ENCODE results near the gene RER1.

Gene RER1

DNA sequence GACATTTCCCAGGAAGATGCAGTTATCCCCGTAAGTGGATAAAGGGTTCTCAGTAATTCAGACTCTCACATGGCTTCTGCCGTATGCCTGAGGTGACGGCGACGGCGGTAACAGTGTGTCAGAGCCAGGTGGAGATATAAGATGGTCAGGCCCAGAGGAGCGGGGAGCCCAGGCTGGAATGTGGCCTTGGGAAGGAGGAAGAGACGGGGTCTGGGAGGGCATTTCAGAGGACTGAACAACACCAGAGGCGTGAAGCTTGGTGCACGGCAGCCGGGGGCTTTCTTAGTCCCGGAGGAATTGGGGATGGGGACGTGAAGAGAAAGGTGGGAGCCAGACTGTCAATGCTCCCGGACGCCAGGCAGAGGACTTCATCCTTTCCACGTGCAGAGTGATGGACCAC is 1.0 kb downstream of the RER1 start:
- DNase-seq: no peak

DNA sequence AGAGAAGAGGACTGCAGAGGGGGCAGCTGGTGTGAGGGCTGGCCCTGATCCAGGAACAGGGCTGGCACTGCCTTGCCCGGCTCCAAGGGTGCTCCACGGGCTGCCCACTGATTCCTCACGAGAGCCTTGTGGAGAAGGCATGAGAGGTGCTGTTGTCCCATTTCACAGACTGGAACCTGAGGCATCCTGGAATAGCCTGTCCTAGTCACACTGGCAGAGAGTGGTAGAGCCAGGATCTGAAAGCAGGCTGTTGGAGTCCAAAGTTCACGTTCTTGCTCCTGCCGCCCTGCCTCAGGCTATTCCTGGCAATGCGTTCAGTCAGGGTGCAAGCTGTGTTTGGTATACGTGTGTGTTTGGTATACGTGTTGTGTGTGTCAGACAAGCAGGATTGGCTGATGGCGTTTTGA is 1.8 kb downstream of the RER1 start:
- DNase-seq: no peak

- no peak for DNase-seq
Observed at GRCh38 chr1:2394220-2394619, 2.6 kb downstream of the RER1 start.

DNA sequence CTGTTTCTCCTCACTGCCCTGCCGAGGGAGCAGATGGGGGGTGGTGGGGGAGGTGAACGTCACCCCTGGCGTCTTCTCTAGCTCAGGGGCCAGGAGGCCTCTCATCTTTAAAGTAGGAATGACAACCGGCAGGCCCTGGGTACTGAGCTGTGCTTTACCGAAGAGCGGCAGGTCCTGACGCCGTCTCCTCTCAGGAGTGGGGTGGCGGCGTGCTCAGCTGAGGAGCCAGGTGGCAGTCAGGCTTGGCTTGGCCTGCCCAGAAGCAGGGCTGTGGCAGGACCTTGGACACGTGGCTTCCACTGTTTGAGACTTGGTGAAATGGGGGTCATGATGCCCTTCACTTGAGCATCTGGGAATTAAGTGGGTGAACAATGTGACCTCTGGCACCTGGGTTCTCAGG is 3.1 kb downstream of the RER1 start:
- DNase-seq: no peak

DNA sequence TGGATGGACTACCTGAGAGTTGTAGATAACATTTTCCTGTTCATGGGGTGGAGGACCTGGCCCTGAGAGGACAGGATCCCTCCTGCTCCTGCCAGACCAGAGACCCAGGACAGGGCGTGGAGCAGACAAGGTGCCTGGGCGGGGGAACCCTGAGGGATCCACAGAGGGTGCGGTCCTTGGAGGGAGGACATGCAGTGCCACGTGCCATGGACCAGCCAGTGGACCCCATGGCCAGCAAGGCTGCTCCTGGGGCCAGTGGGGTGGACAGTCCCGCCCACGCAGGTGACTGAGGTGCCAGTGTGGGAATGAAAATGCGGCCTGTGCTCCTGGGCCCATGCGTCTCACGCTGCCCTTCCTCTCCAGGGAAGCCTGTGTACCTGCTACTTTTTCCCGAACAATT is 3.6 kb downstream of the RER1 start:
- DNase-seq: no peak

DNA sequence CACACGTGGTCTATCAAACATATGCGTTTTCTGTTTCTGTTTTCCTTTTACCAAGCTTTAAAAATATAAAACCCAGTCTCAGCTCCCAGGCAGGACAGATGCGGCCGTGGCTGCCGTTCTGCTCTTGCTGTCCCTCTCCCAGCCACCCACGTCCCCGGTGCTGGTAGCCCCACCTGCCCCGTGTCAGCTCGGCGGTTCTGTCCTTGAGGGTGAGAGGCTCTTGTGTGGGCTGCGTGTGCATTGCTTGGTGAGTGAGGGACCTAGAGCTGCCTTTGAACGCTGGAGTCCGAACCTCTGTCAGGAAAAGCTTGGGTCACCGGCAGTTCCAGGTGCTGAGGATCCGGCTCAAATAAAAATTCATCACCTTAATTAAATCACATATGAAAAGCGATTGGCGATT is 4.4 kb downstream of the RER1 start:
- DNase-seq: no peak

GRCh38 chr1:2396476-2396875 is 4.8 kb downstream of the RER1 start:
- DNase-seq: no peak

DNA sequence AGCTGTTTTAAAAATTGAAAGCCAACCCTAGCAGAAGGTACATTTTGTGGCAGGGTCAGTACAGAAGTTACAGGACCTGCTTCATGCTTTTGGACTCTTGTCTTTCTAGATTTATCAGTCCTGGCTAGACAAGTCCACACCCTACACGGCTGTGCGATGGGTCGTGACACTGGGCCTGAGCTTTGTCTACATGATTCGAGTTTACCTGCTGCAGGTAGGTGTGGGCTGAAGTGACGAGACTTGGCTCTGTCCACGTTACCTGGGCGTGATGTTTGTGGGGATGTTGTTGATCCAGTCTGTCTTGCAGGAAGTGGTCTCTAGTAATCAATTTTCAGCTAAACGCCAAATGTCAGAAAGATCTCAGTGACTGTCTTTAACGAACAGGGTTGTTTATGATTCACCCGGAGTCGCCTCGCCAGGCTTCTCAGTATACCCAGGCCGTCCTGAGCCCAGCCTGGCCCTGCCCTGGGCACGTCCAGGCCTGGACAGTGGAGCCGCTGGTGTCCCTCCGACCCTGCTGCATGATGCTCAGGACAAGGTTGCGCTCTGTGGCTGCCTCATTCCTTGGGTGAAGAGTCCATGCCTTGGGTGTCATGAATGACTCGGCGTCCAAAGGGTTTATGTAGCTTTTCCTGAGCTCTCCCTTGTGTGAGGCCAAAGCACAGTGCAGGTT is 5.5 kb downstream of the RER1 start:
- no peak for DNase-seq

DNA sequence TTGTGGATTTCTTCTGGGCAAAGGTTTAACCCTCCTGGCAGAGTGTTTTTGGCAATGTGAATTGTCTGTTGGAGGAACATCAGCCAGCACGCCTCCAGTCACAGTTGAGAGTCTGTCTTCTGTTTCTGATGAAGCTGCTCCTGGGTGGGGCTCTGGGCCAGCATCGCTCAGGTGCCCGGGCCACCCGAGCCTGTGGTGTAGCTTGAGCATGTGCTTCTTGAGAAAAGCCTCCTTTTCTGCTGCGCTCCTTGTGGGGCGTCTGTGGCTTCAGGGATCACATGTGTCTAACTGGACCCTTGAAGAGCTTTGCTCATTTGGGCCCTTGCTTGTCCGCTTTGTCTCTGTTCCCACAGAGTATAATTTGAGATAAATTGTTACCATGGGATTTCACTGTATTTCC is 7.2 kb downstream of the RER1 start:
- DNase-seq: no peak

DNA sequence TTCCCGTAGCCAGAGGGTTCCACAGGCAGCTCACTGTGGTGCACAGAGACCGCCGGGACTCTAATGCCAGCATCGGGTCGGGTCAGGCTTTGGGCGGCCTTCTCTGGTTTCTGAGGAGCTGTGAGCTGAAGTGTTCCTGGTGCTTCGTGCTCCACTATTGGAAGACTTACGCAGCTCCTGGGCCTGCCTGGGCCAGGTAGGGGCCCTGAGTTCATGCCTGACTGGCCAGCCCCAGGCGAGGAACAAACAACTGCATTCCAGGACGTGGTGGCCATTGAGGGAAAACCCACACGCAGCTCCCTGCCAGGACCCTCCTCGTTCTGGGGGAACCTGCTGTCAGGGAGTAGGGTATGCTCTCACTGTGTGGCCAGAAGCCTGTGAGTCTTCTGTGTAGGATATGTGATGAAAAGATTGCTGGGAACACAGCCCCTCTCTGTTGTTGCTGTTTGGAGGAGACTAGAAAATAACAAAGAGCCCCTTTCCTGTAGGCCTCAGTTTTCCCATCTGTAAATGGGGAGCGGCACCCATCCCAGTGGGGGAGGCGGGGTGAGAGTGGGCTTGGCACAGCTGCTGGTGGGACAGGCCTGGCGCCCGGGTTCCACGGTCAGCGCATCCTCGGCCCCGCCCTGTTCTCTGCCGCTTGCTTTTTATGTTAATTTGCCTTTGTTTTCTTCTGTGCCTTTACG is 8.4 kb downstream of the RER1 start:
- no peak for DNase-seq

DNA sequence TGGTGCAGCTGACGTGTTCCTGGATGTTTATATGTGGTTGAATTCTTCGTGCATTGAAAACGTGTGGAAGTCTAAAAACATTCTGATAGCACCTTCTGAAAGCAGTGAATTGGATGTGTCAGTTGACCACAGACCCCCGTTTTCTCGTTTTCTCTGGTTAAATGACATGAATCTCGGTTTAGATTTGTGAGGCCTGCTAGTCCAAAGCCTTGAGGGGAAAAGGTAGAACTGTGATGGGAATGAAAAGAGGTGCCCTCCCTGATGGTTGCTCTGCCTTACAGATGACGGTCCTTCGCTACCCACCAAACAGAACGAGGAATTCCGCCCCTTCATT is 8.9 kb downstream of the RER1 start:
- no peak for DNase-seq

- no peak for DNase-seq
Observed at GRCh38 chr1:2400950-2401649, 9.5 kb downstream of the RER1 start.

- DNase-seq: no peak
Observed at GRCh38 chr1:2402420-2402819, 10.8 kb downstream of the RER1 start.

GRCh38 chr1:2403273-2403672 is 11.6 kb downstream of the RER1 start:
- DNase-seq: no peak

DNA sequence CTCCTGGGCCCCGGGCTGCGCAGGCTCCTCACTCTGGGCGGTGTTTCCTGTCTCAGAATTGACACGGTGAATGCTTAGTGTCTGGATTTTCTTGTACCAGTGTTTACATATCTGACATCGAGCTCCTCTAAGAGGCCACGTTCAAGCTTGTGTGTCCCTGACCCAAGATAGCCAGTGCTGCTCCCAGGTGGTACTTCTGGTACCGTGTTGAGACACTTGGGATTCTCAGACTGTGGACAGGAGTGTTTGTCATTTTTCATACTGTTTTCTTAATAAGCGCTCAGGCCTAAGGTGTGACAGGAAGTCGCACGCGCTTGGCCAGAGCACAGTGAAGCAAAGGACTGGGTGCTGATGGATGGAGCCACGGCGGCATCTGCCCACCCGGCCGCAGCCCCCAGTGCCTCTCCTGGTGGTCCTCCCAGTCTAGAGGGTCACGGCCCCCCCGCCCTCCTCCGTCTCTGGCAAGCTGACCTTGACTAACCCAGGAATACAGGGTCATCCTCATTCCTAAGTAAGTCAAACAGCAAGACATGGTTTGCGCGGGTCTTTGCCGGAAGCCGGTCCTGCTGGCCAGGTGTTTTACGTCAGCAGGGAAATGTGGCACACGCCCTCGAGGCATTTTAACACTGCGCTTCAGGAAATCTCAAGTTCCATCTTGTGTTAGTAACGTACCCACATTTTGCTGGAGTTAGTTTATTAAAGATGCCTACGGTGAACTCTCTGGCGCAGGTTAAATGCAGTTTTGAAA is 12.7 kb downstream of the RER1 start:
- DNase-seq: no peak

- no peak for DNase-seq
Observed at GRCh38 chr1:2404890-2405511, 13.4 kb downstream of the RER1 start.

- DNase-seq: no peak
Observed at GRCh38 chr1:2405588-2406295, 14.1 kb downstream of the RER1 start.

DNA sequence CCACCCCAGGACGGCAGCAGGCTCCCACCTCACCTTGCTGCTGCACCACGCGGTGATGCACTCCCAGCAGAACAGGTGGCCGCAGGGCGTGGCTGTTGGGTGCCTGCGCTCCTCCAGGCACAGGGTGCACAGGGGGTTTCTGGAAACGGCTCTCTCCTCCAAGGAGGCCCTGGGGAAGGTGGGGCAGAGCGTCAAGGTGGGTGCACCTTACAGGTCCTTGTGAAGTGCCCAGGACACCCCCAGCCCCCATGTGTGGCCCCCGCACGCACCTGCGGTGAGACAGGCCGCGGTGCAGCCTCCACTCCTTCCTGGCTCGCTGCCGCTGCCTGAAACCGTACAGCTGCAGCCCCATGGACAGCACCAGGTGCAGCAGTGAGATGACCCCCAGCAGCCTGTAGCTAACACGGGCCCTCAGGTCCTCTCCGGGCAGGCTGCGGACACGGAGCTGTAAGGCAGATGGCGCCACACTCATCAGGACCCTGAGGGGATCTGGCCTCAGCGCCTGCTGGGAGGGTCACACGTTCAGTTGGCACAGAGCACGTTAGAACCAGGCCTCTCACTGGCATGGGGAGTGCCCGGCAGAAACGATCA is 14.9 kb downstream of the RER1 start:
- no peak for DNase-seq

DNA sequence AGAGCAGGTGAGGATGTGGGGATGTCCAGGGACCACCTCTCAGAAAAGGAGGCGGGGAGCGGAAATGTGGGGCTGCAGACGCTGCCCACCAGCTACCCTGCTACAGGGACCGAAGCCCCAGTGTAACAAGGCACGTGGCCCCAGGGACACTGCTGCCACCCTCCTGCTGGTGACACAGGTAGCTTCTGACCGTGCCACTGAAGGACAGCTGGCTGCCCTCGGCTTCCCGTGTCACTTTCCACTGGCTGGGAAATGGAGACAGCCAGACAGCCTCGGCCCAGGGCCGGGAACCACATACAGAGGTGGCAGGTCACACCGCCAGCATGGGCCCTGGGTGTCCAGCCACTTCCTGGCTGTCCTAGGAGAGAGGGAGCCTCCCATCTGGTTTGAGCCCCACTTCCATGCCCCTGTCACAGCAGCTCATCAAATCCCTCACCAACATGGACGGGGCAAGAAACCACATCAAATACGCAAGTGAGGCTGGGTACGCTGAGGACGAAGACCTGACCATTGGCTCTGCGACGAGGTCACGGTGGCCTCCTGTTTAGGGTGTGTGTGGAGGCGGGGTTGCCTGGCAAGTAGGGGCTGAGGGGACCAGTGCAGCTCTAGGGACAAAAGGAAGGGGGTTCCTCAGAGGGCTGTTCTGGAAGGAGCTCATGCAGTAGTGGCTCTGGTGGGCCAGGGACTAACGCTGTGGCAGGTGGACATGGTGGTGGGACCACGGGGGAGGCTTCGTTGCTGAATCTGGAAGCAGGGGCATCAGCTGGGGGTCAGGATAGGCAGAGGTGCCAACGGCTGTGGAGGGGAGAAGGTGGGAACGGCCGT is 15.7 kb downstream of the RER1 start:
- no peak for DNase-seq

DNA sequence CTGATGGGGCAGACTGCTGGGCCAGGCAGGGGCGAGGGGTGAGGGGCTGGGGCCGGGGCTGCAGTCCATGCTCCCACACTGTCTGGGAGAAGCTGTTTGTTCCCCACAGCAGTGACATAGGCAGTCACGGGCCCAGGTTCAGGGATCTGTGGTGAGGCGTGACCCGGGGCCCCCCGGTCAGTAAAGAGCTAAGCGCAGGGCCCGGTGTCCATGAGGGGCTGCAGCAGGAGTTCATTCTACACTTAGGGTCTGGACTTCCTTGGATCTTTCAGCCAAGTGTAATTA is 16.3 kb downstream of the RER1 start:
- DNase-seq: no peak

DNA sequence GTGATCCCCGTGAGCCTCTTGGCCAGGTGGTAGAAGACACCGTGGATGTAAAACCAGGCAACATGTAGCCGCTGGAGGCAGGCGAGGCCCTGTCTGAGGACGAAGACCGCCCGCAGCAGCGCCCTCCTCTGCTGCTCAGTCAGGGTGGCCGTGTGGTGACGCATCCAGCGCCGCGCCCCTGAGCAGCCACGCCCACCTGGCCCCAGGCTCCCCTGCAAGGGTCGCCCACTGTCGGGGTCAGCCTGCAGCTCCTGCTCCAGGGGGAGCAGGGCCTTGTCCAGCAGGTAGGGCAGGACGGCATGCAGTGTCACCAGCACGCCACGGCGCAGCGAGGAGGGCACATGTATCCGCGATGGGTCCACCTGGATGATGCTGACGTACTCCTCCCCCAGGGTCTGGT is 16.8 kb downstream of the RER1 start:
- DNase-seq: no peak

DNA sequence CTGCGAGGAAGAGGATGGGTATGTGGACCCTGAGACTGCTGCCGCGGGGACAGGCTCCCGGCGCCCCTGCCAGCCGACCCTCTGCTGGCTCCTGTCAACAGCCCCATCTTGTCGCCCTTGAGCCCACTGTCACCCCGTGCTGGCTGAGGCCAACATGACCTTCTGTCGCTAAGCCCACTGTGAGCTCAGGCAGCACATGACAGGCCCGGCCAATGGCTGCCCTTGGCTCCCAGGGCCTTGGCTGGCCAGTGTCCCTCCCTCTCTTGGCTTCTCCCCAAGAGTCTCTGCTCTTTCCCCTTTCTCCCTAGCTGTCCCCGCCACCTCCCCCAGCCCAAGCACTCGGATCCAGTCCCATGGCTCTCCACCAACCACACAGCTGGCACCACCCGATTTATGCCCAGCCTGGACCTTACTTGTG is 17.2 kb downstream of the RER1 start:
- DNase-seq: no peak

Data from activated CD4-positive, alpha-beta T cell treated with anti-CD3 and anti-CD28 coated beads for 1 hour (primary cell).